GM12891 (cell line): Measurements from ENCODE around the gene NGEF.

Experiments
- PAX5 ChIP-seq: IDR thresholded peaks from 2 replicates; pipeline ENCODE4 v1.6.1; 2011; ENCODE audit warnings: low read length, moderate library complexity, mild to moderate bottlenecking; ENCODE audit not compliant: insufficient read depth, severe bottlenecking
- POLR2A ChIP-seq: IDR thresholded peaks from 2 replicates; pipeline ENCODE4 v1.6.1; 2011; ENCODE audit warnings: low read depth, low read length, control low read depth
- POLR2AphosphoS5 ChIP-seq: IDR thresholded peaks from 2 replicates; pipeline ENCODE4 v1.6.1; 2011; ENCODE audit warnings: low read depth, low read length, control low read depth
- POU2F2 ChIP-seq: IDR thresholded peaks from 2 replicates; pipeline ENCODE4 v1.6.1; 2011; ENCODE audit warnings: low read depth, mild to moderate bottlenecking, control low read depth, low read length, moderate library complexity
- SPI1 ChIP-seq: IDR thresholded peaks from 2 replicates; pipeline ENCODE4 v1.6.1; 2011; ENCODE audit warnings: low read depth, low read length, control low read depth
- TAF1 ChIP-seq: IDR thresholded peaks from 2 replicates; pipeline ENCODE4 v1.6.1; 2011; ENCODE audit warnings: low read depth, low read length, control low read depth

- TF ChIP-seq POLR2A (no peak), POLR2AphosphoS5 (no peak), POU2F2 (no peak), TAF1 (no peak), SPI1 (no peak), PAX5 (no peak)
Observed at GRCh38 chr2:233012301-233012971, 620 bp downstream of the NGEF start.
